GM12873 (cell line): ENCODE data around the gene RASSF8.
A peak's percentile ranks its signal among the peaks of the same experiment; 100 is the strongest.

ENCODE experiments used
- TF ChIP-seq, protein P1 (sequence below): IDR thresholded peaks from 2 replicates; pipeline ENCODE4 v1.5.1; 2012; ENCODE audit warnings: low read depth, mild to moderate bottlenecking, moderate library complexity, low read length, control low read depth; ENCODE audit not compliant: insufficient read depth; ENCODE audit errors: missing control alignments

The RASSF8 gene

GRCh38 chr12:26086936-26087335, 128.5 kb downstream of the RASSF8 start:
- TF ChIP-seq, protein P1, sequence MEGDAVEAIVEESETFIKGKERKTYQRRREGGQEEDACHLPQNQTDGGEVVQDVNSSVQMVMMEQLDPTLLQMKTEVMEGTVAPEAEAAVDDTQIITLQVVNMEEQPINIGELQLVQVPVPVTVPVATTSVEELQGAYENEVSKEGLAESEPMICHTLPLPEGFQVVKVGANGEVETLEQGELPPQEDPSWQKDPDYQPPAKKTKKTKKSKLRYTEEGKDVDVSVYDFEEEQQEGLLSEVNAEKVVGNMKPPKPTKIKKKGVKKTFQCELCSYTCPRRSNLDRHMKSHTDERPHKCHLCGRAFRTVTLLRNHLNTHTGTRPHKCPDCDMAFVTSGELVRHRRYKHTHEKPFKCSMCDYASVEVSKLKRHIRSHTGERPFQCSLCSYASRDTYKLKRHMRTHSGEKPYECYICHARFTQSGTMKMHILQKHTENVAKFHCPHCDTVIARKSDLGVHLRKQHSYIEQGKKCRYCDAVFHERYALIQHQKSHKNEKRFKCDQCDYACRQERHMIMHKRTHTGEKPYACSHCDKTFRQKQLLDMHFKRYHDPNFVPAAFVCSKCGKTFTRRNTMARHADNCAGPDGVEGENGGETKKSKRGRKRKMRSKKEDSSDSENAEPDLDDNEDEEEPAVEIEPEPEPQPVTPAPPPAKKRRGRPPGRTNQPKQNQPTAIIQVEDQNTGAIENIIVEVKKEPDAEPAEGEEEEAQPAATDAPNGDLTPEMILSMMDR: no peak

DNA sequence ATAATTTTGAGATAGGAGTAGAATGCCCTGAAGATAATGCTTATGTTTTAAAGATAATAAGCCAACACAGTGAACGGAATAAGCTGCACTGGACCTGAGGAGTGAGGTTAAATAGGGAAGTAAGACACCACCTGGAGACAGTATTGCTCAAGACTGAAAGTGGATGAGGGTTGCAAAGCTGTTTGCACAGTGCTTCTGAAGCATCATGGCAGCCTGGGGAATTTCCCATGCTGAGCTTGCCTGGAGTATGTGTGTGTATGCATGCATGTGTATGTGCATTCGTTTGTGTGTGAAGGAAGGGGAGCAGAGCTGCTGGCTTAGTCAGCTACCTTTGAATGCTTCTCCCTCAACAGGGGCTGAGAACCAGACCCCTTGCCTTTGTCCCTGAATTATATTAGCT, 130.5 kb downstream of the RASSF8 start:
- TF ChIP-seq, protein P1: peak; percentile 10

DNA sequence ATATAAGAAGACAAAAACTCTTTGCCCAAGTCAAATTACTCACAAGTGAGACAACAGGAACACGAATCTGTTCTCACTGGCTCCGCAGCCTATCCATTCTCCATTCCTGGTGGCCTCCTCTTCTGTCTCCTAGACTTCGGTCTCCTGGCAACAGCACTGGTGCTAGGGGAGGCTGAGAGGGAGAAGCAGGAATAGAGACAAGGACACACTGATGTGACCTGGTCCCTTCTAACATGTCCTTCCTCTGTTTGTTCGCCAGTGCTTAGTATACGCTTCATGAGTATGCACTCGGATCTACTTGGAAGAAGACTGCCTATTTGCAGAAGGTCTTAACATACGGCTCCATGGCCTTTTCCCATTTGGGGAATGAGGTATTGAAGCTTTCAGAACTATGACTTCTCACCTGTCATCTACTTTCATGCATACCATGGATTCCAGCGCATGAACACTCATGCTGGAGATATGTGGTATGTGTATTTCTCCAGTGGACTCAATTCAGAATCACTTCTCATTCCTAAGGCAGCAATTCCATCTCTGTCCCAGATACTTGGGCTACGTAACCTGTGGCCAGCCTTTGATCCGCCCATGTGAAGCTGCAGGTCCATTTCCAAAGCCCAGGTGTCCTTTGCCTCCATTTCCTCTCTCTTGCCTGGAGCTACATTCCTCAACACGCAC, 132.5 kb downstream of the RASSF8 start:
- TF ChIP-seq, protein P1: no peak

DNA sequence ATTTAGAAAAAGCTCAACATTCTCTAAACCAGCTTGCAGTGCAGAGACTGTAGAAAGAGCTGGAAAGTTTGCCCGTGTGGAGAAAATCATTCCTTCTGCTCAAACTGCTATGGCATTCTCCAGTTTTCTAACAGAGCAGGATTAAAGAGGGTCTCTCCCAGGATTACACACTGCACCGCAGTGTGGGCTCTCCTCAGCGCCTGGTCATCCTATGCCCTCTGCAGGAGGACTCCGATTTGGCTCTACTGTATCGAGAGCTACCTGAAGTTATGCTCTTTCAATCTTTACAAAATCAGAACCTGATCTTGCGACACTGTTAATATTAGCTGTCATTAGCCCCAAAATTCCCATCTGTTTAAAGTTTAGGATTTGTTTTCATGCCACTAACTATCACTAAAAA, 133.3 kb downstream of the RASSF8 start:
- TF ChIP-seq, protein P1: no peak

DNA sequence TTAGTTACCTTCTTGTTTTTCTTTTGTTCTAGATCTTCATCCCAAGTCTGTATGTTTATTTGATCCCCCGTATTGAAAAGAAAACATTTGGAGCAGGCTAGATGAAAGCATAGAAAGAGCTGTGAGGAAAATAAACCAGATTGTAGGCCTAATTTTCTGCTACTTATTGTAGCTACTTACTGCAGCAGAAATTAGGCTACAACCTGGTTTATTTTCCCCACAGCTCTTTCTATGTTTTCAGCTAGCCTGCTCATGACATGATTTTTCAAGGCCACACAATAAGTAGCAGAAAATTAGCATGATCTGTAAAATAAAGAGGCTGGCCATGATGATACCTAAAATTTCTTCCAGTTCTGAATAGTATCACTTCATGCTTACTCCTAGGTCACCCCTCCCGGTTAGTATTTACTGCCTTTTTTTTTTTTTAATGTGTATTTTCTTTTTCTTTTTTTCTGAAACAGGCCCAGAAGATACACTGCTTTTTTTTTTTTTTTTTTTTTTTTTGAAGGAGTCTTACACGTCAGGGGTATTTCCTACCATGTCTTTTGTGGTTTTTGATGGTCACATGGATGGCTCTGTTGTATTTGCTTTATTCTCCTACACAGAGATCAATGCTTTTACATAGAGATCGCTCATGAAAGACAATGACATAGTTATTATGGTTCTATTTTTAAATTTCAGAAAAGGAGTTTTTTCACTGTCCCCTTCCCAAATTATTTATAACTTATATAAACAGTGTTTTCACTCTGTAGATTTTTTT, 134.0 kb downstream of the RASSF8 start:
- TF ChIP-seq, protein P1: no peak

DNA sequence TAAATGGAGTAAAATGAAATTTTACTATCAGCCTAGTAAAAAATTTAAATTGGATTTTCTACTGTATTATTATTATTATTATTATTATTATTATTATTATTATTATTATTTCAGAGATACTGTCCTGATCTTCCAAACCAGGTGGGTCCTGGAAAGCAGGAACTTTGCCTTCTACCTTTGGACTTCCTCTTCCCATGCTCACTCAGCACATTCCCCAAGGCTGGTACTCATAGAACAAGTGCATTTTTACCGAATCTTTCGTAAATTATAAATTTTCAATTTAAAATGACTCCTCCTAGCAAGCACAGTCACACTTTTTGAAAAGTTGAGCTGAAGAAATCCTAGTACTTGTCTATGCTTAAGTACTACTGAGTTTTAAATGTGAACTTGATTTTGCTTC, 136.7 kb downstream of the RASSF8 start:
- TF ChIP-seq, protein P1: no peak

- TF ChIP-seq, protein P1: no peak
Observed at GRCh38 chr12:26096036-26096435, 137.6 kb downstream of the RASSF8 start.
